Amygdala (tissue), 56 donors: Measurements from ENCODE around the gene C2CD4A.
"Not testable (repeated sequence)": the region's sequence is repeated elsewhere in the genome, so short reads cannot be mapped to it uniquely, and the experiment has no call there.

Source experiments
- DNase-seq, 56 donors: peaks; one replicate each; lab custom pipeline; 2025; lab: John Stamatoyannopoulos, UW

The C2CD4A gene, protein sequence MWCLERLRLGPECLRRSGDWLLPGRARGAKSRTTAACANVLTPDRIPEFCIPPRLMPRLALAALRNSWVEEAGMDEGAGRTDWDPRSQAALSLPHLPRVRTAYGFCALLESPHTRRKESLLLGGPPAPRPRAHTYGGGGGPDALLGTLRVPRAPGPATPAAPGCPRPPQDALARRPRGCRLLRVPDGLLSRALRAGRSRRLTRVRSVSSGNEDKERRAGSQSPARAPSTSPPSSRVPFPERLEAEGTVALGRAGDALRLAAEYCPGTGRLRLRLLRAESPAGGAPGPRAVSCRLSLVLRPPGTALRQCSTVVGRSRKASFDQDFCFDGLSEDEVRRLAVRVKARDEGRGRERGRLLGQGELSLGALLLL

GRCh38 chr15:62066663-62067447 lies at the start of gene C2CD4A:
Gene C2CD4A (plus strand): TSS chr15:62066977. CDS start chr15:62067614, 637 bp downstream.
- peak in 20 of 56 donors; percentile 10 to 48 (median 24) for DNase-seq

DNA sequence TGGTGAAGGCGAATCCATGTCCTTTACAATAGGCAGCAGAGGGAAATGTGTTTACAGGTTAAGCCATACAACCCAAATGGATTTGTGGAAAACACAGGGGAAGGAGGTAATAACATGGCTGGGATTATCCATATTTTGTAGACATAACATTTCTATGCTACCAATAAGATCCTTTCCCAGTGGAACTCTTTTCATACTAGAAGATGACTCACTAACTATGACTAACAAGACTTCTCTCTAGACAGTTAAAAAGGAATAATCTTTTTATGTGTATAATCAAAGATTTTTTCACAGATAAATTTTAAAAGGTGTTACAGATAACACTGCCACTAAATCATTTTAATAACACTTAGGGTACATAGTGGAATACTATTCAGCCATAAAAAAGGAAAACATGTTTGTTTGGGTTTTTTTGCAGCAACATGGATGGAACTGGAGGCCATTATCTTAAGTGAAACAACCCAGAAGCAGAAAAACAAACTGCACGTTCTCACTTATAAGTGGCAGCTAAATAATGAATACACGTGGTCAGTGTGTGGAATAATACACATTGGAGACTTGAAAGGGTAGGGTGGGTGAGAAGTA lies 46.1 kb upstream of the C2CD4A start:
- no peak for DNase-seq

- no peak for DNase-seq
Observed at GRCh38 chr15:62021991-62022600, 44.7 kb upstream of the C2CD4A start.

DNA sequence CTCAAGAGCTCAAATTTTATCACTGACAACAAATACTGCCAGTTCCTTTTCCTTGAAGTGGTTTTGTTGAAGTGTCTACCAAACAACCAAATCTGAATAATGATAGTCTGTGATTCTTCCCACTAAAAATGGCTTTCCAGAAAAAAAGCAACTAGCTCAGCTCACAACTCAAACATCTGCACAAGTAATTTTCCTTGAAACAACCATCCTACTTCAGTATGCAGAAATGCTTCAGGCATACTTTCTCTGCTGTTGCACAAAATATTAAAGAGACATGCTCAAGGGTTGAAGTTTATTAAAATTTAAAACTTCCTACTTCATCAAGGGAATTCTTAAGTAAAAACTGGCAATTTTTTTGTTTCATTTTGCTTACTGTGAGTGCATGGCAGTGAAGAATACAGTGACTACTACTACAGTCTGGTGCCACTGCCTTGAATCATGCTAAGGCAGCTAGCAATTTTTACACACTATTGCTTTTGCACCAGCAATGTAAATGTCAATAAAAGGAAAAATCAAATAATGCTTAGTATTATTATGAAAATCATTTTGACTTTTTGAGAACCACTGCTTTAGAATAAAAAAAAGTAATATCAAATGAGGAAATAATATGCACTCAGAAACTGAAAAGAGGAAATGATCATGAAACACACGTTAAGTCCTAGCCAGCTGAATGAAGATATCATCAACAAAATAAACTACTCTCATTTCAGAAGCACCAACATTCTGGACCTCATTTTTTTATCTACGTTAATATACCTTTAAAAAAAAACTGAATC lies 40.1 kb upstream of the C2CD4A start:
- no peak for DNase-seq

GRCh38 chr15:62027263-62027565 lies 39.6 kb upstream of the C2CD4A start:
- DNase-seq, result no peak

DNA sequence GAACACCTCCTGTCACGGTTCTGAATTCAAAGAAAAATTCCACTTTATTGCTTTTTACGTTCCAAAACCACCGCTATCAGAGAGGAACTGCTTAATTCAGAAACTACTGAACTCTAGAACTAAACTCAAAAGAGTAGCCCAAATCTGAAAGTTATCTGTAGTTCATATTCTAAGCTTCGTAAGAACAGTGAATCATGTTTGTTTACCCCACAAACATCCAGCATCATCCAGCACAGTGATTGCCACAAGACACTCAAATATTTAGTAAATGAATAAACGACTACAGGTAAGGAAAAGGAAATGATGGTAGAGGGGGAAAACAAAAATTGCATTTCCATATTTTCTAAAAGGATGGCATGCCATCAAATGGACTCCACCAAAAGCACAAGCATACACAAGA lies 38.9 kb upstream of the C2CD4A start:
- DNase-seq, result no peak

- no peak for DNase-seq
Observed at GRCh38 chr15:62035256-62035924, 31.4 kb upstream of the C2CD4A start.

GRCh38 chr15:62046078-62046743 lies 20.6 kb upstream of the C2CD4A start:
- DNase-seq, result no peak

DNA sequence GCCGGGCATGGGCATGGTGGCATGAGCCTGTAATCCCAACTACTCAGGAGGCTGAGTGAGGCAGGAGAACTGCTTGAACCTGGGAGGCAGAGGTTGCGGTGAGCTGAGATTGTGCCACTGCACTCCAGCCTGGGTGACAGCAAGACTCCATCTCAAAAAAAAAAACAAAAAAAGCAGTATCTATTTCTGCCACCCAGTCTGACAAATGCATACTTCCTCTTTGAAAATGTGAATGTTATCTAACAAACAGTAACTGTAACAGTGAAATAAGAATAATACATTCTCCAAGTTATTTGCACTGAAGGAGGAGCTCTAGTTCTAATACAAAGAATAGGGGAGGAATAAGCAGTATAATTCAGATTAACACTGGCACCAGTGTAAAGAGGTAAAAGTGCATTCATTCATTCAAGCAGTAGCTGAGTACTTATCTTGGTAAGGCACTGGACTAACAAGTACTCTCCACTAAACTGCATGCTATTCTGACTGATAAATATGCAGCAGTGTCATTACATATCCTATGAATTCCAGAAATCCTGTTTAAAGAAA lies 19.4 kb upstream of the C2CD4A start:
- no peak for DNase-seq

DNA sequence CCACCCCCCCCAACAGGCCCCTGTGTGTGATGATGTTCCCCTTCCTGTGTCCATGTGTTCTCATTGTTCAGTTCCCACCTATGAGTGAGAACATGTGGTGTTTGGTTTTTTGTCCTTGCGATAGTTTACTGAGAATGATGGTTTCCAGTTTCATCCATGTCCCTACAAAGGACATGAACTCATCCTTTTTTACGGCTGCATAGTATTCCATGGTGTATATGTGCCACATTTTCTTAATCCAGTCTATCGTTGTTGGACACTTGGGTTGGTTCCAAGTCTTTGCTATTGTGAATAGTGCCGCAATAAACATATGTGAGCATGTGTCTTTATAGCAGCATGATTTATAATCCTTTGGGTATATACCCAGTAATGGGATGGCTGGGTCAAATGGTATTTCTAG lies 18.5 kb upstream of the C2CD4A start:
- DNase-seq, result not testable (repeated sequence)

DNA sequence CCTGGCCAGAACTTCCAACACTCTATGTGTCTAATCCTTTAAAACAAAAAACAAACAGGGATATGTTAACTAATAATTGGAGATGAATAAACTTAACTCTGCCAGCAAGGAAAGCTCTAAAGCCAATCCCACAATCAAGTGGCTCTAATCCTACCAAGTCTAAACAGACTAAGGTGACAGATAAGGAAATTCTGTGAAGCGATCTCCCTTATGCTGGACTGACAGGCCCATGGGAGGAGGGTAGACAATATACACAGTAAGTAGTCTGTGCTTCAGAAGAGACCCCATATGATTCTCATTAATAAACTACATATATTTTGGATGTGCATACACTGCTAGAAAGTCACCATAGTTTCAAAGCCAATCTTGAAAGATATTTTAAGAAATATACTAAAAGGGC lies 16.7 kb upstream of the C2CD4A start:
- DNase-seq, result no peak

GRCh38 chr15:62051166-62051565 lies 15.6 kb upstream of the C2CD4A start:
- no peak for DNase-seq

- DNase-seq, result no peak
Observed at GRCh38 chr15:62052713-62053112, 14.1 kb upstream of the C2CD4A start.

DNA sequence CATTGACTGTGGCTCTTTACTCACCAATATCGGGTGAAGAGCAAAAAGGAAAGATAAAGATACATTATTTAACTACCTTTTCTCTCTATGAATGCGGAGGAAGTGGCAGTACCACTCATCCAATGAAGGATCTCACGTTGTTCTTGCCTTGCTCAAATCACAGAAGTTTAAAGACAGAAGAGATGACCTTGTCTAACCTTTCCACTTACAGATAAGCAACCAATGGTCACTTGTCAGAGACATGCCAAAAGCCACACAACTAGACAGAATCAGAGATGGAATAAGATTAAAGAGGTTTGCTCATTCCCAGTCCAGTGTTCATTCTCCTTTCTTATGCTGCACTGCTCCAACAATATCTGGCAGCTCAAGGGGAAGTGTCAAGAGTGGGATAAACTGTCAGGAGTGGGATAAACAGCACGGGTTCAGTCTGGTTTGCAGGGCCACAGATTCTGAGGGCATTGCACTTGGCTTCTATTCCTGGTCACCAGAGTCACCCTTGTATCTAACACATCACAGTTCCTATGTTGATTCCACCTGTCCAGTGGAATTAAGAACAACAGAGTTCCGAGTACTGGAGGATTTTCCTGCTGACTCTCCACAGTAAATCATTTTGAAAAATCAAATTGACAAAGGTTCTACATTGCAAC lies 13.2 kb upstream of the C2CD4A start:
- no peak for DNase-seq

DNA sequence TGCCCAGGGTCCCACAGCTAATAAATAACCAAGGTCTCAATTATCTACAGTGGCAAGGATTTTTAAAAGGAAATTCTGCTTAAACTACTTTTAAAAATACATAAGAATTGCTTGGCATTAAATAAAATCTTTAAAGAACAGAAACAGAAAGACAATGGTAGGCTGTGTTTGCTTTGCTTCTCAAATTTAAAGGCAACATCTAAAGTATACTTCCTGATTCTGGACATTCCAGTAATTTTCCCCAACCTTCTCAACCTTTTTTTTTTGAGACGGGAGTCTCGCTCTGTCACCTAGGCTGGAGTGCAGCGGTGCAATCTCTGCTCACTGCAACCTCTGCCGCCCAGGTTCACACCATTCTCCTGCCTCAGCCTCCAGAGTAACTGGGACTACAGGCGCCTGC lies 11.8 kb upstream of the C2CD4A start:
- no peak for DNase-seq

DNA sequence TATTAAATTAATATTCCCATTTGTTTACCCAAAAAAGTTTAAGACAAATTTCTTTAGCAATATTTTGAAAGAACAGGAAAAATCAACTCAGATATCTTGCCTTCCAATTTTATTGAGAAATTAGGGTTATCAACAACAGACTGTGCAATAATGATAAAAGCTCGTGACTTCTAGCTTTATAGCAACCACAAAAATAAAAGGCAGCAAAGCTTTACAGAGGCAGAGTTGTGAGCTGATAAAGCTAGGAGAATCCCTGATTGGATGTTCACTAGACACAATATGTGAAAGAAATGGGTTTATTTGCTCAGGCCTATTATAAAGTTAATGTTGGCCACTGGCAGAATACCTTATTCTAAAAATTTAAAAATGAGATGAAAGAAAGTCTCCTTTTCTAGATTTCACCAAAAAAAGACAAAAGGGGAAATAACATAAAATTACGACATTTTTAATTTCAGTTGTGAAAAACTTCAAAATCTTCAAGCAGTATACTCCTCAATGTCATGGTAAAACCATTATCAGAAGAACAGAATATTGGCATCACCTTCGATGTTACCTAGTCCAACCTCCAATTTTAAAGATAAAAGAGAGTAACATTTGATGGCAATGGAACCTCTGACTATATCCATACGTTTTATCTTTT lies 9.3 kb upstream of the C2CD4A start:
- no peak for DNase-seq

GRCh38 chr15:62058327-62059028 lies 8.3 kb upstream of the C2CD4A start:
- no peak for DNase-seq
